Activated CD8-positive, alpha-beta T cell treated with anti-CD3 and anti-CD28 coated beads for 36 hours (primary cell): ENCODE results near the gene QPRT. TPM values are rescaled to one million over a fixed set of nuclear protein-coding genes. Genes with fewer than 3 reads are reported as not detected.
A peak's percentile ranks its signal among the peaks of the same experiment; 100 is the strongest.

Source experiments
- ATAC-seq: fragments of 200-7000 bp; cut with Tn5 transposase; one replicate; pipeline ENCODE4 v1.10.0; 2021; ENCODE audit warnings: mild to moderate bottlenecking, moderate library complexity
- CTCF ChIA-PET: fragments of 350-600 bp; sonication (Branson Sonifier 250); formaldehyde crosslinking; loops from one replicate; lab custom pipeline; 2021; ENCODE audit warnings: antibody characterized with exemption; lab: Charles Lee
- POLR2A ChIA-PET: fragments of 350-600 bp; sonication (Branson Sonifier 250); formaldehyde crosslinking; loops from one replicate; lab custom pipeline; 2021; ENCODE audit warnings: antibody characterized with exemption; lab: Charles Lee
- DNase-seq: peaks from one replicate; pipeline ENCODE4 v3.0.0-alpha.2; 2020
- H3K27ac Mint-ChIP-seq: one replicate; pipeline ENCODE4 v1.8.0; 2021; ENCODE audit warnings: mild to moderate bottlenecking, mixed read lengths
- H3K27me3 Mint-ChIP-seq: one replicate; pipeline ENCODE4 v1.8.0; 2021; ENCODE audit warnings: mixed read lengths
- H3K36me3 Mint-ChIP-seq: one replicate; pipeline ENCODE4 v1.8.0; 2021; ENCODE audit warnings: low read depth, mixed read lengths
- H3K4me1 Mint-ChIP-seq: one replicate; pipeline ENCODE4 v1.8.0; 2021; ENCODE audit warnings: low read depth, mixed read lengths
- H3K4me3 Mint-ChIP-seq: one replicate; pipeline ENCODE4 v1.8.0; 2021; ENCODE audit warnings: mild to moderate bottlenecking, moderate library complexity, mixed read lengths
- H3K9me3 Mint-ChIP-seq: one replicate; pipeline ENCODE4 v1.8.0; 2021; ENCODE audit warnings: mixed read lengths
- CTCF ChIP-seq: fragments of 200-600 bp; IDR thresholded peaks from one replicate; pipeline ENCODE4 v1.8.0; 2022; ENCODE audit warnings: antibody characterized with exemption, mild to moderate bottlenecking
- intact Hi-C: fragments of 100-400 bp; cut with micrococcal nuclease; formaldehyde crosslinking; loops from one replicate; pipeline ENCODE4 v1.10.0; 2022
- total RNA-seq, 2 experiments: library from RNA; stranded (reverse); gene quantifications; one replicate each; pipeline ENCODE4 v1.2.3, GENCODE V29; 2021

Gene QPRT
- total RNA-seq, 2 experiments from 2014 or later, result 9.3 to 11.7 TPM

DNA sequence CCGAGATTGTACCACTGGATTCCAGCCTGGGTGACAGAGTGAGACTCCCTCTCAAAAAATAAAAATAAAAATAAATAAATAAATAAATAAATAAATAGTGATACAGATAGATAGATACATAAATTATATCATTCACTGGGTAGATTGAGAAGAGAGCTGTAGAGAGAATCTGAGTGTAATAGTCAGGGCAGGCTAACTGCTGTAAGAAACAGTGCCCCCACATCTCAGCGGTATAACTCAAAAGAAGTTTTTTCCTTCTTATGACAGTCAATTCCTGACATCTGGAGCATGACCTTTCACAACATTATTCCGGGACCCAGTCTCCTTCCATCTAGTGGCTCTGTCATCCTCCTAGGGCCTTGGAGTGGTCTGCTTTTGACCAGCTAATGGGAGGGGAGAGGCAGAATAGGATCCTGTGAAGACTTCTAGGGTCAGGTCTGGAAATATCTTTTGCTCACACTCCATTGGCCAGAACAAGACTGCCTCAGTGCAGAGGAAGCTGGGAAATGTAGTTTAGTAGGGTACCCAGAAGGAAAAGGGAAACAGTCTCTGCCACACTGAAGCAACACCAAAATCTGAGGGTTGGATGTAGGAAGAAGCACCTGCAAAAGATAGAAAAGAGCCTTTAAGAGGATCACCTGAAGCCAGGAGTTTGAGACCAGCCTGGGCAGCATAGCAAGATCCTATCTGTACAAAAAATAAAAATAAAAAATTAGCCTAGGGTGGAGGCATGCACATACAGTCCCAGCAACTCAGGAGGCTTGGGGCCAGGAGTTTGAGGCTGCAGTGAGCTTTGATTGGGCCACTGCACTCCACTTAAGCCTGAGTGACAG is 3.0 kb upstream of the QPRT start:
- no peaks in the 10 kb centered on the region for H3K27me3 Mint-ChIP-seq
- peak overlapping the region; percentile 9 for H3K27ac Mint-ChIP-seq
- peak; percentile 74 for ATAC-seq
- ChIA-PET CTCF (interaction anchor here (0.6 to 1.7 kb wide), 6 partner anchors 9 to 114 kb away, joined by 3 to 5 read pairs (median 4); partner anchors contain the start of gene KIF22), POLR2A (interaction anchor here (0.7 to 1.1 kb wide), 3 partner anchors 10 to 133 kb away, joined by 3 read pairs; no protein-coding TSS in a partner anchor)
- no peak overlapping the region for H3K4me3 Mint-ChIP-seq
- intact Hi-C loops, result no loop called here
- TF ChIP-seq CTCF, result no peak
- H3K4me1 Mint-ChIP-seq, result peaks cover 21% of the 10 kb centered on the region
- peaks cover 10% of the 10 kb centered on the region for H3K36me3 Mint-ChIP-seq
- H3K9me3 Mint-ChIP-seq, result no peaks in the 10 kb centered on the region
- DNase-seq, result no peak

DNA sequence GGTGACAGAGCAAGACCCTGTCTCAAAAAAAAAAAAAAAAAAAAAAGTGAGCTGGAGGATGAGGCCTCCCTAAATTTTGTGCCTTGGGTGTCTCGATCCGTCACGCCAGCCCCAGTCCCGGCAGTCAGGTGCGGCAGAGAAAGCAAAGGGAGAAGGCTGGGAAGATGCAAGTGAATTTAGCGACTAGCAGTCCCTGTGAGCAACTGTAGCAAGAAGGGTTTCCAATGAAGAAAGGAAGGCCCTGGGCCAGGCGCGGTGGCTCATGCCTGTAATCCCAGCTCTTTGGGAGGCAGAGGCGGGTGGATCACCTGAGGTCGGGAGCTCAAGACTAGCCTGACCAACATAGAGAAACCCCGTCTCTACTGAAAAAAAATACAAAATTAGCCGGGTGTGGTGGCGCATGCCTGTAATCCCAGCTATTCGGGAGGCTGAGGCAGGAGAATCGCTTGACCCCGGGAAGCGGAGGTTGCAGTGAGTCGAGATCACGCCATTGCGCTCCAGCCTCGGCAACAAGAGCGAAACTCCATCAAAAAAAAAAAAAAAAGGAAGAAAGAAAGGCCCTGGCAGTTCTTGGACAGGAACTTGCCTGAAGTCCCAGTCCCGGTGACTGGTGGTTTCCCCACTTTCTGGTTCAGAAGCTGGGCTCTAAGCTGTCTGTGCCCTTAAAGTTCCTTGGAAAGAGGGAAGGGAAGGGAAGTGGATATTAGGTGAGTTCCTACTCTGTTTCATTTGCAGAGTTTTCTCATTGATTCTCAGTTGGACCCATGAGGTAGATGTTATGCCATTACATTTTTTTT is 1.8 kb upstream of the QPRT start:
- Mint-ChIP-seq H3K4me1 (peaks cover 20% of the 10 kb centered on the region), H3K4me3 (no peak overlapping the region), H3K36me3 (peaks cover 6% of the 10 kb centered on the region), H3K9me3 (no peaks in the 10 kb centered on the region), H3K27me3 (no peaks in the 10 kb centered on the region), H3K27ac (no peak overlapping the region)
- no peak for ATAC-seq
- ChIA-PET CTCF (interaction anchor here (1.0 to 1.7 kb wide), 3 partner anchors 14 to 113 kb away, joined by 3 to 4 read pairs (median 4); partner anchors contain the start of gene KIF22), POLR2A (interaction anchor here (0.7 to 1.1 kb wide), 3 partner anchors 13 to 37 kb away, joined by 3 read pairs; no protein-coding TSS in a partner anchor)
- intact Hi-C loops, result no loop called here
- DNase-seq, result no peak
- no peak for TF ChIP-seq CTCF

DNA sequence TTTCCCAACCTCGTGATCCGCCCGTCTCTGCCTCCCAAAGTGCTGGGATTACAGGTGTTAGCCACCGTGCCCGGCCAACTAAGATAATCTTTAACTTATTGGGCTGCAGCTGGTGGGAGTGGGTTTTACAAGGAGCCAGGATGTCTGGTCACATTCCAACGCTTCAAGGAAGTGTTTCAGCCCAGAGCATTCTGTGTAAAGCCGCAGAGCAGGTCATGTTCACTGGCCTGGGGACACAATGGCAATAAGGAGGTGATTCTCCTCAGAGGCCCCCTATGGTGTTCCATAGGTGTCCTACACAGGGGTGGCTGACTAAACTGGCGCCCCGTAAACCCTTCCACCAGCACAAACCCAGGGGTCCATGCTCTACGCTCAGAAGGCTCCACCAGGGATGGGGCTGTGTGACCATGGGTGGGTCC is 1.2 kb downstream of the QPRT start:
- DNase-seq (no peak), ATAC-seq (no peak)
- Mint-ChIP-seq H3K36me3 (peaks cover 3% of the 10 kb centered on the region), H3K4me1 (peaks cover 20% of the 10 kb centered on the region), H3K27me3 (no peaks in the 10 kb centered on the region), H3K9me3 (no peaks in the 10 kb centered on the region), H3K4me3 (no peak overlapping the region), H3K27ac (peak overlapping the region; percentile 88)
- intact Hi-C loops, result no loop called here
- ChIA-PET POLR2A (interaction anchor here (1.0 to 1.1 kb wide), 2 partner anchors 13 to 142 kb away, joined by 3 to 4 read pairs; no protein-coding TSS in a partner anchor), CTCF (interaction anchor here (1.0 to 4.4 kb wide), 4 partner anchors 11 to 49 kb away, joined by 3 to 18 read pairs (median 5); partner anchors contain the start of gene SPN)
- no peak for TF ChIP-seq CTCF

DNA sequence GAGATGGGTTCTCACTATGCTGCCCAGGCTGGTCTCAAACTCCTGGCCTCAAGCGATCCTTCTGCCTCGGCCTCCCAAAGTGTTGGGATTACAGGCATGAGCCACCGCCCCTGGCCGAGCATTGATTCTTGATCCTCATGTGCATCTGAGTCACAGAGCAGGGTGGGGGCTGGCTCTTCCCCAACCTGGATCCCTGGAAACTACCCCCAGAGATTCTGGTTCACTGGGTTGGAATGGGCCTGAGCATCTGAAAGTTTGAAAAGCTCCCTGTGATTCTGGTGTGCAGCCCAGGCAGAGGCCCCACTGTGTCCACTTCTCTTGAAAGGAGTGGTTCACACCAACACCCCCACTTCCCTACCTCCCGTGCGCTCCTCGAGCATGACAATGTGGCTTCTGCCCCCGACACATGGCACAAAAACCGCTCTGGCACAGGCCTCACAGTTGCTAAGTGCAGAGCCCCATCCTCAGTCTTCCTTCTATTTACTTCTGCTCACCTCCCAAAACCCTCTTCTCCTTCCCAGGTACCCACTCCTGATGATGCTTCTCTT is 4.6 kb downstream of the QPRT start:
- H3K27ac Mint-ChIP-seq, result no peak overlapping the region
- no peak overlapping the region for H3K4me3 Mint-ChIP-seq
- no peak for TF ChIP-seq CTCF
- H3K4me1 Mint-ChIP-seq, result peaks cover 29% of the 10 kb centered on the region
- POLR2A ChIA-PET, result interaction anchor here (1.0 kb wide), 1 partner anchor 125 kb away, joined by 3 read pairs; no protein-coding TSS in a partner anchor
- H3K27me3 Mint-ChIP-seq, result no peaks in the 10 kb centered on the region
- CTCF ChIA-PET, result no interaction called here
- no peaks in the 10 kb centered on the region for H3K9me3 Mint-ChIP-seq
- H3K36me3 Mint-ChIP-seq, result peaks cover 5% of the 10 kb centered on the region
- DNase-seq (no peak), ATAC-seq (no peak)
- intact Hi-C loops, result no loop called here
